ENCODE results near the gene BBS9. TPM values are rescaled to one million over a fixed set of nuclear protein-coding genes. Genes with fewer than 3 reads are reported as not detected.

Gene BBS9
- total RNA-seq, 1 donor from 2014 or later: 8.7 TPM

- no peak for DNase-seq
- intact Hi-C loops (cut with DNase I): no loop called here
- ATAC-seq (ENCODE audit: poor library complexity): no peak
Measured at GRCh38 chr7:33395340-33395739, 266.0 kb downstream of the BBS9 start.

GRCh38 chr7:33399528-33400213 lies 270.3 kb downstream of the BBS9 start:
- DNase-seq: no peak
- intact Hi-C loops (cut with DNase I): no loop called here
- ATAC-seq (ENCODE audit: poor library complexity): no peak

GRCh38 chr7:33400214-33400538 lies 270.8 kb downstream of the BBS9 start:
- intact Hi-C loops (cut with DNase I): no loop called here
- DNase-seq (no peak), ATAC-seq (ENCODE audit: poor library complexity) (no peak)

- ATAC-seq (ENCODE audit: poor library complexity) (no peak), DNase-seq (no peak)
- intact Hi-C loops (cut with DNase I): no loop called here
Measured at GRCh38 chr7:33410266-33410665, 280.9 kb downstream of the BBS9 start.

- no peak for DNase-seq
- ATAC-seq (ENCODE audit: poor library complexity): no peak
- intact Hi-C loops (cut with DNase I): no loop called here
Measured at GRCh38 chr7:33411020-33411419, 281.7 kb downstream of the BBS9 start.

- intact Hi-C loops (cut with DNase I): no loop called here
- DNase-seq (no peak), ATAC-seq (ENCODE audit: poor library complexity) (no peak)
Measured at GRCh38 chr7:33412331-33412730, 283.0 kb downstream of the BBS9 start.

- DNase-seq: no peak
- intact Hi-C loops (cut with DNase I): no loop called here
- ATAC-seq (ENCODE audit: poor library complexity): no peak
Measured at GRCh38 chr7:33418251-33418701, 288.9 kb downstream of the BBS9 start.

- ATAC-seq (ENCODE audit: poor library complexity): no peak
Measured at GRCh38 chr7:33420311-33420940, 291.1 kb downstream of the BBS9 start.

GRCh38 chr7:33421429-33421828 lies 292.1 kb downstream of the BBS9 start:
- ATAC-seq (ENCODE audit: poor library complexity) (no peak), DNase-seq (no peak)
- intact Hi-C loops (cut with DNase I): no loop called here

More at GRCh38 chr7:33420311-33420940, 291.1 kb downstream of the BBS9 start:
- DNase-seq: no peak
- intact Hi-C loops (cut with DNase I): no loop called here

GRCh38 chr7:33422141-33422540 lies 292.8 kb downstream of the BBS9 start:
- no peak for ATAC-seq (ENCODE audit: poor library complexity)
- intact Hi-C loops (cut with DNase I): no loop called here
- no peak for DNase-seq

GRCh38 chr7:33422825-33423645 lies 293.7 kb downstream of the BBS9 start:
- ATAC-seq (ENCODE audit: poor library complexity) (no peak), DNase-seq (no peak)
- intact Hi-C loops (cut with DNase I): no loop called here

GRCh38 chr7:33423646-33424020 lies 294.3 kb downstream of the BBS9 start:
- DNase-seq: no peak
- no peak for ATAC-seq (ENCODE audit: poor library complexity)
- intact Hi-C loops (cut with DNase I): no loop called here

GRCh38 chr7:33425395-33425794 lies 296.0 kb downstream of the BBS9 start:
- no peak for DNase-seq
- ATAC-seq (ENCODE audit: poor library complexity): no peak
- intact Hi-C loops (cut with DNase I): no loop called here

GRCh38 chr7:33425929-33426678 lies 296.7 kb downstream of the BBS9 start:
- no peak for DNase-seq
- intact Hi-C loops (cut with DNase I): no loop called here
- no peak for ATAC-seq (ENCODE audit: poor library complexity)

- intact Hi-C loops (cut with DNase I): no loop called here
- no peak for ATAC-seq (ENCODE audit: poor library complexity)
- DNase-seq: no peak
Measured at GRCh38 chr7:33428415-33428814, 299.1 kb downstream of the BBS9 start.

GRCh38 chr7:33431543-33431942 lies 302.2 kb downstream of the BBS9 start:
- intact Hi-C loops (cut with DNase I): no loop called here
- ATAC-seq (ENCODE audit: poor library complexity): no peak
- DNase-seq: no peak

- ATAC-seq (ENCODE audit: poor library complexity) (no peak), DNase-seq (no peak)
- intact Hi-C loops (cut with DNase I): no loop called here
Measured at GRCh38 chr7:33432821-33433220, 303.5 kb downstream of the BBS9 start.

- ATAC-seq (ENCODE audit: poor library complexity) (no peak), DNase-seq (no peak)
- intact Hi-C loops (cut with DNase I): no loop called here
Measured at GRCh38 chr7:33433357-33433756, 304.0 kb downstream of the BBS9 start.

- ATAC-seq (ENCODE audit: poor library complexity): peak; percentile 84
- intact Hi-C loops (cut with DNase I): no loop called here
- no peak for DNase-seq
Measured at GRCh38 chr7:33444511-33444910, 315.1 kb downstream of the BBS9 start.
